ENCODE data around the gene FEM1C.

The FEM1C gene

GRCh38 chr5:115544436-115545350 is at the start of gene FEM1C:
Gene FEM1C (minus strand): TSS chr5:115544775. CDS start chr5:115543493, 1,282 bp downstream.
- H3K4me2 ChIP-seq (ENCODE audit: low read length): peak within 1 kb of the TSS; percentile 99
- no peaks in the 10 kb centered on the region for H3K27me3 ChIP-seq (ENCODE audit: low read depth, low read length)
- H4K20me1 ChIP-seq (ENCODE audit: insufficient read depth, low read length): peaks cover 40% of the 10 kb centered on the region
- H3K4me3 ChIP-seq (ENCODE audit: low read length): peak within 1 kb of the TSS; percentile 94
- H3K27ac ChIP-seq (ENCODE audit: low read length): peak within 1 kb of the TSS; percentile 81
- peaks cover 48% of the 10 kb centered on the region for H3K79me2 ChIP-seq (ENCODE audit: low read length)
- H3K9me3 ChIP-seq (ENCODE audit: insufficient read depth, low read length): 0 out of 2 replicates have a peak, but pooled peaks cover 8% of the 10 kb centered on the region
- TF ChIP-seq CTCF (IDR thresholded peaks at IDR 0.05; ENCODE audit: low read depth, low read length) (no peak), EZH2phosphoT487 (IDR thresholded peaks at IDR 0.05; ENCODE audit: low read depth) (no peak)
- H3K4me1 ChIP-seq (ENCODE audit: low read length): peaks cover 44% of the 10 kb centered on the region
- peaks cover 36% of the 10 kb centered on the region for H3K36me3 ChIP-seq (replicated peaks; ENCODE audit: low read depth, low read length)
- peak within 1 kb of the TSS; percentile 78 for H3K9ac ChIP-seq (ENCODE audit: low read length)
- no peak within 1 kb of the TSS for H2AFZ ChIP-seq (ENCODE audit: low read depth, low read length)

GRCh38 chr5:115589043-115589442 is 44.5 kb upstream of the FEM1C start:
- Histone ChIP-seq H3K9ac (ENCODE audit: low read length) (no peak overlapping the region), H4K20me1 (ENCODE audit: insufficient read depth, low read length) (no peaks in the 10 kb centered on the region), H3K4me2 (ENCODE audit: low read length) (peak overlapping the region; percentile 32), H3K4me1 (ENCODE audit: low read length) (peaks cover 52% of the 10 kb centered on the region), H3K4me3 (ENCODE audit: low read length) (no peak overlapping the region), H3K9me3 (ENCODE audit: insufficient read depth, low read length) (no peaks in the 10 kb centered on the region), H3K79me2 (ENCODE audit: low read length) (peaks cover 19% of the 10 kb centered on the region), H3K27ac (ENCODE audit: low read length) (peak overlapping the region; percentile 29; the same call in 1 of the 2 replicates), H3K36me3 (replicated peaks; ENCODE audit: low read depth, low read length) (no peaks in the 10 kb centered on the region), H2AFZ (ENCODE audit: low read depth, low read length) (no peak overlapping the region), H3K27me3 (ENCODE audit: low read depth, low read length) (no peaks in the 10 kb centered on the region)
- TF ChIP-seq CTCF (IDR thresholded peaks at IDR 0.05; ENCODE audit: low read depth, low read length): no peak
- no peak for TF ChIP-seq EZH2phosphoT487 (IDR thresholded peaks at IDR 0.05; ENCODE audit: low read depth)

- peak overlapping the region; percentile 32 for H3K4me2 ChIP-seq (ENCODE audit: low read length)
- peak overlapping the region; percentile 29 for H3K27ac ChIP-seq (ENCODE audit: low read length)
- no peaks in the 10 kb centered on the region for H3K36me3 ChIP-seq (replicated peaks; ENCODE audit: low read depth, low read length)
- H2AFZ ChIP-seq (ENCODE audit: low read depth, low read length): no peak overlapping the region
- peaks cover 55% of the 10 kb centered on the region for H3K4me1 ChIP-seq (ENCODE audit: low read length)
- H3K4me3 ChIP-seq (ENCODE audit: low read length): no peak overlapping the region
- H3K9ac ChIP-seq (ENCODE audit: low read length): no peak overlapping the region
- H3K9me3 ChIP-seq (ENCODE audit: insufficient read depth, low read length): no peaks in the 10 kb centered on the region
- no peak for TF ChIP-seq EZH2phosphoT487 (IDR thresholded peaks at IDR 0.05; ENCODE audit: low read depth)
- TF ChIP-seq CTCF (IDR thresholded peaks at IDR 0.05; ENCODE audit: low read depth, low read length): no peak
- H4K20me1 ChIP-seq (ENCODE audit: insufficient read depth, low read length): no peaks in the 10 kb centered on the region
- peaks cover 21% of the 10 kb centered on the region for H3K79me2 ChIP-seq (ENCODE audit: low read length)
- no peaks in the 10 kb centered on the region for H3K27me3 ChIP-seq (ENCODE audit: low read depth, low read length)
Measured at GRCh38 chr5:115588640-115589039, 44.1 kb upstream of the FEM1C start.

- TF ChIP-seq EZH2phosphoT487 (IDR thresholded peaks at IDR 0.05; ENCODE audit: low read depth) (no peak), CTCF (IDR thresholded peaks at IDR 0.05; ENCODE audit: low read depth, low read length) (peak; percentile 62)
- Histone ChIP-seq H3K36me3 (replicated peaks; ENCODE audit: low read depth, low read length) (peaks cover 1% of the 10 kb centered on the region), H3K27ac (ENCODE audit: low read length) (peak overlapping the region; percentile 38), H3K4me3 (ENCODE audit: low read length) (no peak overlapping the region), H3K79me2 (ENCODE audit: low read length) (peaks cover 20% of the 10 kb centered on the region), H4K20me1 (ENCODE audit: insufficient read depth, low read length) (no peaks in the 10 kb centered on the region), H2AFZ (ENCODE audit: low read depth, low read length) (no peak overlapping the region), H3K4me1 (ENCODE audit: low read length) (peaks cover 69% of the 10 kb centered on the region), H3K27me3 (ENCODE audit: low read depth, low read length) (no peaks in the 10 kb centered on the region), H3K9me3 (ENCODE audit: insufficient read depth, low read length) (0 out of 2 replicates have a peak, but pooled peaks cover 2% of the 10 kb centered on the region), H3K4me2 (ENCODE audit: low read length) (peak overlapping the region; percentile 36), H3K9ac (ENCODE audit: low read length) (no peak overlapping the region)
Measured at GRCh38 chr5:115586525-115587146, 42.1 kb upstream of the FEM1C start.

Data from OCI-LY3 (cell line).